Mesendoderm (in vitro differentiated cells): Measurements from ENCODE around the gene CCDC69.

Source experiments
- DNase-seq: peaks from one replicate; pipeline ENCODE4 v3.0.0; 2013
- H2AK5ac ChIP-seq: 2 replicates; pipeline ENCODE4 v1.6.1; 2013; ENCODE audit warnings: low read length, inconsistent platforms
- H2BK120ac ChIP-seq: 2 replicates; pipeline ENCODE4 v1.6.1; 2013; ENCODE audit warnings: low read depth, mild to moderate bottlenecking, low read length, moderate library complexity, mixed read lengths
- H2BK15ac ChIP-seq: replicated peaks from 2 replicates; pipeline ENCODE4 v1.6.1; 2013; ENCODE audit warnings: low read depth, mild to moderate bottlenecking, moderate library complexity
- H2BK5ac ChIP-seq: 2 replicates; pipeline ENCODE4 v1.6.1; 2013; ENCODE audit warnings: low read length, inconsistent platforms
- H3K18ac ChIP-seq: 2 replicates; pipeline ENCODE4 v1.6.1; 2013; ENCODE audit warnings: mild to moderate bottlenecking, low read length, mixed read lengths
- H3K23ac ChIP-seq: one replicate; pipeline ENCODE4 v1.6.1; 2013; ENCODE audit warnings: low read length
- H3K27ac ChIP-seq: 2 replicates; pipeline ENCODE4 v1.5.1; 2013; ENCODE audit warnings: low read depth, mild to moderate bottlenecking, inconsistent platforms, low read length, moderate library complexity
- H3K27me3 ChIP-seq: 2 replicates; pipeline ENCODE4 v1.6.1; 2013; ENCODE audit warnings: low read length, control low read depth, mild to moderate bottlenecking, inconsistent platforms; ENCODE audit not compliant: insufficient read depth, poor library complexity
- H3K36me3 ChIP-seq: 2 replicates; pipeline ENCODE4 v1.6.1; 2013; ENCODE audit warnings: low read length, inconsistent platforms; ENCODE audit not compliant: control insufficient read depth, insufficient read depth
- H3K4ac ChIP-seq: one replicate; pipeline ENCODE4 v1.6.1; 2013; ENCODE audit warnings: low read depth, mild to moderate bottlenecking, low read length, moderate library complexity
- H3K4me1 ChIP-seq: 2 replicates; pipeline ENCODE4 v1.6.1; 2013; ENCODE audit warnings: low read depth, low read length, inconsistent platforms; ENCODE audit not compliant: control insufficient read depth
- H3K4me2 ChIP-seq: 2 replicates; pipeline ENCODE4 v1.6.1; 2013; ENCODE audit warnings: low read length
- H3K4me3 ChIP-seq: 2 replicates; pipeline ENCODE4 v1.5.1; 2013; ENCODE audit warnings: mild to moderate bottlenecking, low read length
- H3K56ac ChIP-seq: one replicate; pipeline ENCODE4 v1.6.1; 2013; ENCODE audit warnings: low read length
- H3K79me1 ChIP-seq: 2 replicates; pipeline ENCODE4 v1.6.1; 2013; ENCODE audit warnings: low read length, inconsistent platforms
- H3K79me2 ChIP-seq: 2 replicates; pipeline ENCODE4 v1.6.1; 2013; ENCODE audit warnings: mild to moderate bottlenecking, low read length; ENCODE audit not compliant: control insufficient read depth, insufficient read depth
- H3K9ac ChIP-seq: 2 replicates; pipeline ENCODE4 v1.6.1; 2013; ENCODE audit warnings: low read length, inconsistent platforms
- H4K5ac ChIP-seq: one replicate; pipeline ENCODE4 v1.6.1; 2013; ENCODE audit warnings: low read length
- H4K8ac ChIP-seq: one replicate; pipeline ENCODE4 v1.6.1; 2013; ENCODE audit warnings: low read depth, mild to moderate bottlenecking, control low read depth, low read length, moderate library complexity
- WGBS: extraction: QIAGEN DNeasy Blood & Tissue Kit; methylation state at CpG from one replicate; pipeline ENCODE4 v1.1.7; 2013; ENCODE audit warnings: low lambda C conversion rate, missing lambda C conversion rate; ENCODE audit not compliant: insufficient coverage; ENCODE audit errors: extremely low coverage; 5-methylcytosine and 5-hydroxymethylcytosine counted together

The CCDC69 gene

DNA sequence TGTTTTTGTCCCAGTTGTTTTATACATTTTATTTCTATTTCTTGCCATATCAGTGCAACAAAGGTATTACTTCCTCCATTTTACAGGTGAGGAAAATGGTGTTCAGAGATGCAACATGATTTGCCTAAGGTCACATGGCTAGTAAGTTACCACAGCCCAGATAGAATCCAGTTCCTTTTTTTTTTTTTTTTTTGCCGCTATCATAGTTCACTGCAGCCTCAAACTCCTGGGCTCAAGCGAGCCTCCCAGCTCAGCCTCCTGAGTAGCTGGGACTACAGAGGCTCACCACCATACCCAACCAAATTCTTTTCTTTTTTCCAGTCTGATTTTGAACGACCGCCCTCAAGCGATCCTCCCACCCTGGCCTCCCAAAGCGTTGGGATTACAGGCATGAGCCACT, 480 bp upstream of the CCDC69 start:
- Histone ChIP-seq H3K4me2 (no peak overlapping the region), H3K27me3 (no peaks in the 10 kb centered on the region), H3K23ac (no peak overlapping the region), H3K9ac (no peak overlapping the region), H2BK15ac (no peak overlapping the region), H2AK5ac (no peak overlapping the region), H3K4ac (no peak overlapping the region), H2BK120ac (no peak overlapping the region), H4K5ac (no peak overlapping the region), H4K8ac (no peak overlapping the region), H3K79me2 (no peaks in the 10 kb centered on the region), H3K56ac (no peak overlapping the region), H3K18ac (no peak overlapping the region), H3K4me3 (no peak overlapping the region), H3K36me3 (no peaks in the 10 kb centered on the region), H2BK5ac (no peak overlapping the region), H3K27ac (no peak overlapping the region), H3K79me1 (no peaks in the 10 kb centered on the region), H3K4me1 (peaks cover 2% of the 10 kb centered on the region)
- WGBS, result no CpG with 5 or more reads among the region's 6 CpGs
- no peak for DNase-seq

DNA sequence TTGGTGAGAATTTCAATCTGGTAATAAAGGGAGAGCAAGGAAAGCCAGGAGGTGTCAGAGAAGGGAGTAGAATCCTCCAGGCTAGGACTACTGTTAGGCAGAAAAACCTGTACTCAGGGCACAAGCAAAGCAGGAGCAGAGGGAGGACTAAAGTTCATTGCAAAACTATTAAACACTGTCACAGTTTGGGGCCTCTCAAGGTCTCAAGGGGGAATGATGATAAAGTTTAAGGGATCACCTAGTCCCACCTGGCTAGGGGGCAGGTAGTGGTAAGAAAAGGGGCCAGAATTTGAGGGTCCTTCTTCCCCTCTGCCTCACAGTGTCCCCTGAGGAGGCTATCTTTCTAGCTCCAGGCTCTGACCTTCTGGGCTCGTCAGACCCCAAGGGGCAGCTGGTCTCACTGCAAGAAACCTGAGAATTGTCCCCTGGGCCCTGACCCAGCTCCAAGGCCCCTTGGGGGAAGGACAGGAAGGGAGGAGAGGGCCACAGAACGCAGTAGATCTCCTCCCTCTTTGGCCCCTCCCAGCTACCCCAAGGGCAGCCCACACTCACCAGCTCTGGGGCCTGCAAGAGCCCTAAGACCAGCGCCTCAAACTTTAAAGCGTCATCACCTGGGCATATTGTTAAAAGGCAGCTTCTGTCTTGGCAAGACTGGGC, 974 bp downstream of the CCDC69 start:
- H3K18ac ChIP-seq, result no peak overlapping the region
- H4K8ac ChIP-seq, result no peak overlapping the region
- no CpG with 5 or more reads among the region's 4 CpGs for WGBS
- peaks cover 2% of the 10 kb centered on the region for H3K4me1 ChIP-seq
- no peak overlapping the region for H2AK5ac ChIP-seq
- DNase-seq, result no peak
- no peak overlapping the region for H2BK120ac ChIP-seq
- H3K4me3 ChIP-seq, result peak overlapping the region; percentile 67
- H3K79me2 ChIP-seq, result no peaks in the 10 kb centered on the region
- H3K79me1 ChIP-seq, result no peaks in the 10 kb centered on the region
- no peak overlapping the region for H3K27ac ChIP-seq
- peak overlapping the region; percentile 85 for H3K4me2 ChIP-seq
- H2BK15ac ChIP-seq, result no peak overlapping the region
- H4K5ac ChIP-seq, result no peak overlapping the region
- no peak overlapping the region for H2BK5ac ChIP-seq
- H3K9ac ChIP-seq, result no peak overlapping the region
- H3K23ac ChIP-seq, result no peak overlapping the region
- H3K36me3 ChIP-seq, result no peaks in the 10 kb centered on the region
- no peak overlapping the region for H3K4ac ChIP-seq
- H3K27me3 ChIP-seq, result no peaks in the 10 kb centered on the region
- H3K56ac ChIP-seq, result no peak overlapping the region

DNA sequence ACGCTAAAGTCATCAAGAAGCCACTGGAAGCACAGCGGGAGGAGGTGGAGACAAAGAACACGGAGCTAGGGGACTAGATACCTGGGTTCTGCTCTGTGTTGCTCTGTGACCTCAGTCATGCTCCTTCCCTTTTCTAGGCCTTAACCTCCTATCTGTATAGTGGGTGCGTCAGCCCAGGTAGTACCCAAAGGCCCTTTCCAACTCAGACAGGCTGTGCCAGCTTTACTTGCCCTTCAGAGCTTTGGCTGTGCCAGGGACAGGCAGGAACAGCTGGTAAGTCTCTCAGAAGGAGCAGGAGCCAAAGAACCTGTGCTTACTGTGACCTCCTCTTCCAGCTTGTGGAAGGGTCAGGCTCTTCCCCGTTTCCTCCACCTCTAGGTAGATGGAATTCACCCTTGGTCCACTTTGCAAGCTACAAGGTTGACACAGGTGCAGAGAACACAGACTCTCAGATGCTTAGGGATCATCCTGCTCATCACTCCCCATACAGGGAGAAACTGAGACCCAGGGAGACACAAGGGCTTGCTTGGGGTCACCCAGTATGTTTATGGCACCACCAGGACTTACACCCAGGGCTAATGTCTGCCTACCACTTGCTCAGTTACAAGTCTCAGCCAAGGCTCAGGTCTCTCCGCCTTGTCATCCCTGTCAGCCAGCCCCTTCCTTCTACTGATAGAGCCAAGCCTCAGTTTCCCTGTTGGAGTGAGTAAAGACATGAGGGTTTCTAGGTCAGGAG, 1.7 kb downstream of the CCDC69 start:
- WGBS, result no CpG with 5 or more reads among the region's 6 CpGs
- Histone ChIP-seq H3K23ac (no peak overlapping the region), H3K9ac (no peak overlapping the region), H3K4me2 (no peak overlapping the region), H3K36me3 (no peaks in the 10 kb centered on the region), H4K8ac (no peak overlapping the region), H4K5ac (no peak overlapping the region), H2BK15ac (no peak overlapping the region), H2AK5ac (no peak overlapping the region), H3K4ac (no peak overlapping the region), H3K79me2 (no peaks in the 10 kb centered on the region), H2BK120ac (no peak overlapping the region), H3K4me1 (peaks cover 2% of the 10 kb centered on the region), H3K79me1 (no peaks in the 10 kb centered on the region), H3K27me3 (no peaks in the 10 kb centered on the region), H2BK5ac (no peak overlapping the region), H3K27ac (no peak overlapping the region), H3K4me3 (no peak overlapping the region), H3K56ac (no peak overlapping the region), H3K18ac (no peak overlapping the region)
- DNase-seq, result no peak

DNA sequence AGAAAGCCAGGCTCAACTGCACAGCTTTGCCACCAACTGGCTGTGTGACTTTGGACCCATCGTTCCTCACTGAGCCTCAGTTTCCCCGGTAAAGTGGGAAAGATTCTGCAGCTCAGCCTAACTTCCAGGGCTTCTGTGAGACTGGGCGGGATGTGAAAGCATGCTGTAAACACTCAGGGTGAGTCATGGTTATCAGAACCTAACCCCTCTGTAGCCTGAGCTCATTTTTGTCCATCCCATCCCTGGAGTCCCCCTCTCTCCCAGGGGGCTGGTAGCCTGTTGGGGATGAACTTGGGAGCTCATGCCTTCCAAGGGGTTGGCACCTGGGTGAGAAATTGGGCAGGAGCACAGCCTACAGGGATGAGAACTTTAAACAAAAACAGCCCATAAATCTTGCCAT, 2.3 kb downstream of the CCDC69 start:
- no peaks in the 10 kb centered on the region for H3K79me1 ChIP-seq
- no peak overlapping the region for H3K9ac ChIP-seq
- H3K4me1 ChIP-seq, result peaks cover 2% of the 10 kb centered on the region
- H3K36me3 ChIP-seq, result no peaks in the 10 kb centered on the region
- no peaks in the 10 kb centered on the region for H3K27me3 ChIP-seq
- no peak overlapping the region for H3K27ac ChIP-seq
- no peak overlapping the region for H3K23ac ChIP-seq
- H2BK120ac ChIP-seq, result no peak overlapping the region
- H3K4ac ChIP-seq, result no peak overlapping the region
- H3K79me2 ChIP-seq, result no peaks in the 10 kb centered on the region
- H2BK15ac ChIP-seq, result no peak overlapping the region
- no peak overlapping the region for H3K4me3 ChIP-seq
- H4K5ac ChIP-seq, result no peak overlapping the region
- H2BK5ac ChIP-seq, result no peak overlapping the region
- H4K8ac ChIP-seq, result no peak overlapping the region
- H2AK5ac ChIP-seq, result no peak overlapping the region
- DNase-seq, result no peak
- H3K56ac ChIP-seq, result no peak overlapping the region
- no peak overlapping the region for H3K18ac ChIP-seq
- no peak overlapping the region for H3K4me2 ChIP-seq
- WGBS, result no CpG with 5 or more reads among the region's 3 CpGs

DNA sequence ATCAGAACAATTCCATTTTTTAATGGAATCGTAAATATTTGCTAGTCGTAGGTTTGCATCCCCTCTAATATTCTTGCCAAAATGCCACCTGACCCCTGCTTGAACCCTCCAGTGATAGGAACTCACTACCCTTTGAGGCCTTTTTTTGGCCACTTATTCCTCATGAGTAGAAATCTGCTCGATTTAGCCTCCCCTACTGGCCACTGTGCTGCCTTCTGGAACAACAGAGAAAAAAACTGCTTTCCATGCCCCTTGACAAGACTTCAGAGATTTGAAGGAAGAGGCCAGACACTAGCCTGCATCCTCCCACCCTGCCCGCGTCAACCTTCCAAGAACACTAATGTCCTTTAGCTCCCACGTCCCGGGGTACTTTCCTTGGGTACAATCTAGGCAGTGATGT, 4.1 kb downstream of the CCDC69 start:
- H3K27ac ChIP-seq, result no peak overlapping the region
- H3K27me3 ChIP-seq, result no peaks in the 10 kb centered on the region
- H3K4ac ChIP-seq, result no peak overlapping the region

More for the DNA sequence above, 4.1 kb downstream of the CCDC69 start:
- H3K23ac ChIP-seq, result no peak overlapping the region
- H3K4me2 ChIP-seq, result no peak overlapping the region
- no peak overlapping the region for H3K18ac ChIP-seq
- H3K79me2 ChIP-seq, result no peaks in the 10 kb centered on the region
- H3K36me3 ChIP-seq, result no peaks in the 10 kb centered on the region
- no peak overlapping the region for H4K8ac ChIP-seq
- no peak overlapping the region for H3K9ac ChIP-seq
- no peak overlapping the region for H2BK5ac ChIP-seq
- H2BK120ac ChIP-seq, result no peak overlapping the region
- WGBS, result no CpG with 5 or more reads among the region's 7 CpGs
- H3K4me1 ChIP-seq, result peaks cover 2% of the 10 kb centered on the region
- peak; percentile 33 for DNase-seq
- no peak overlapping the region for H3K56ac ChIP-seq
- no peak overlapping the region for H4K5ac ChIP-seq
- H3K4me3 ChIP-seq, result no peak overlapping the region
- H3K79me1 ChIP-seq, result no peaks in the 10 kb centered on the region
- H2AK5ac ChIP-seq, result no peak overlapping the region
- H2BK15ac ChIP-seq, result no peak overlapping the region
